Duodenal mucosa (tissue), 2 donors: Measurements from ENCODE around the gene EDAR.

Experiments used
- H3K27ac ChIP-seq: one replicate; pipeline ENCODE4 v1.7.0; 2013; ENCODE audit warnings: low read depth, low read length
- H3K27me3 ChIP-seq, 2 donors: one replicate each; pipeline ENCODE4 v1.7.0; 2013; ENCODE audit warnings: low read length in 2 of 2, control low read depth in 1 of 2; ENCODE audit not compliant: insufficient read depth in 2 of 2, control insufficient read depth in 1 of 2
- H3K36me3 ChIP-seq, 2 donors: one replicate each; pipeline ENCODE4 v1.7.0; 2013; ENCODE audit warnings: low read length in 2 of 2, control low read depth in 1 of 2; ENCODE audit not compliant: insufficient read depth in 2 of 2, control insufficient read depth in 1 of 2
- H3K4me1 ChIP-seq, 2 donors: one replicate each; pipeline ENCODE4 v1.7.0; 2013; ENCODE audit warnings: low read length in 2 of 2, control low read depth in 1 of 2; ENCODE audit not compliant: insufficient read depth in 2 of 2, control insufficient read depth in 1 of 2
- H3K4me3 ChIP-seq, 2 donors: one replicate each; pipeline ENCODE4 v1.7.0; 2013; ENCODE audit warnings: low read length in 2 of 2, low read depth in 1 of 2
- H3K9ac ChIP-seq, 2 donors: one replicate each; pipeline ENCODE4 v1.7.0; 2013; ENCODE audit warnings: low read length in 2 of 2, low read depth in 1 of 2
- H3K9me3 ChIP-seq, 2 donors: one replicate each; pipeline ENCODE4 v1.7.0; 2013; ENCODE audit warnings: low read length in 2 of 2, control low read depth in 1 of 2; ENCODE audit not compliant: control insufficient read depth in 1 of 2

EDAR gene

DNA sequence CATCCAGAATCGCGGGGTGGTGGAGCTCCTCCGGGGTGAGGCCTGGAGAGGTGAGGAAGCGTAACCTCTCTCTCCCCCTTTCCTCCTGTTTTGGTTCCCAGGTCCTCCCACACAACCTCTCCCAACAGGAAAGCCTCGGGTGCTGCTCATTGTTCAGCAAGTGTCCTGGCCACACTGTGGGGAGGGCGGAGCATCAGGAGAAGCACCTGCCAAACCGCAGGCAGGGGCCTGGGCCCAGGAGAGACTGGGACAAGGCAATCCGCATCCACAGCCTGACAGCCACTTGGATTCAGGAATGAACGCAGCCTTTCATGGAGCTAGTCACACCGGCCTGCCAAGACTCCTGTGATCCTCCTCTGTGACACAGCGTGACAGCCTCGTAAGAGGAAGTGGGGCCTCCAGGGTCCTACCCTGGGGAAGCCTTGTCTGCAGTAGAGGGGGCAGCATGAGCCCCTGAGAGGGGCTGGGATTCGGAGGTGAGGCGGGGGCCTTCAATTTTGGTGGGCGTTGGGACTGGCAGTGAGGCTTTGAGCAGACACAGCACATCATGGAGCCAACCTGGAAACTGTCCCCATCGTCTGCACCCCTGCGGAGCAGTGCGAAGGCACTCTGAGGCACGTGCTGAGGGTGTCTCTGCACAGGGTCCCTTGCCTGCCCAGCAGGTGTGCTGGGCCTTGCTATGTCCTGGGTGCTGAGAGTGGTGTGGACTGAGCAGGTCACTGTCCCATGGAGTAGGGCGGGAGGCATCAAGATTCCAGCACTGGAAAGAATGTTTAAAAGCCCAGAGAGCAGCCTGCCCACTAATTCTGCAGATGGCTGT lies 62.2 kb downstream of the EDAR start:
- H3K27me3 ChIP-seq = no peaks in the 10 kb centered on the region
- no peak overlapping the region for H3K4me3 ChIP-seq
- no peak overlapping the region for H3K27ac ChIP-seq
- no peaks in the 10 kb centered on the region for H3K36me3 ChIP-seq
- no peaks in the 10 kb centered on the region for H3K4me1 ChIP-seq
- H3K9me3 ChIP-seq = no peaks in the 10 kb centered on the region
- no peak overlapping the region for H3K9ac ChIP-seq

DNA sequence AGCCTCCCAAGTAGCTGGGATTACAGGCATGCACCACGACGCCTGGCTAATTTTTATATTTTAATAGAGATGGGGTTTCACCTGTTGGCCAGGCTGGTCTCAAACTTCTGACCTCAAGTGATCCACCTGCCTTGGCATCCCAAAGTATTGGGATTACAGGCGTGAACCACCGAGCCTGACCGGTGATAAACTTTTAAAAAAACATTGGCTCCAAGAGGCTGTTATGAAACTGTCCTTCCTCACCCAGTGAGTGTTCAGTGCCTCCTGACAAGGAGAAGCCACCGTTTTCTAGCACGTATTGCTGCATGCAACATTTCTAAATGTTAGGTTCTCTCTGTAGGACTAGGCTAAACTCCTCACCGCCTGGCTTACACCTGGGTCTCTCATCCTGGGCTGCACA lies 63.3 kb downstream of the EDAR start:
- Histone ChIP-seq H3K27ac (no peak overlapping the region), H3K9me3 (no peaks in the 10 kb centered on the region), H3K27me3 (no peaks in the 10 kb centered on the region), H3K9ac (no peak overlapping the region), H3K36me3 (no peaks in the 10 kb centered on the region), H3K4me1 (no peaks in the 10 kb centered on the region), H3K4me3 (no peak overlapping the region)

DNA sequence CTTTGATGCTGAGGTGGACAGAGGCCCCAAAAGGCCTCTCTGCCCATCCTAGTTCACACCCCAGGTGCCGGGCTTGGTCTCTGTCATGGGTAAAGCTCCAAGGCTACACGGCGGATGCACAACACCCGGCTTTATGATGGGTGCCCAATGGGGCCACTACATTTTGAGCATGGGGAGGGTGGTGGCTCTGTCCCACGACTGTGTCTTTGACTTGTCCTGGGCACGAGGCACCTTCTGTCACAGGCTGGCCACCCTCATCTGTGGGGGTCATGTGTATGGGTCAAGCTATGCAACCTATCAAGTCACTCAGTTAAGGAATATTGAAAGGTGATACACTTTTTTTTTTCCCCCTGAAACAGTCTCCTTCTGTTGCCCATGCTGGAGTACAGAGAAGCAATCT lies 63.7 kb downstream of the EDAR start:
- no peaks in the 10 kb centered on the region for H3K27me3 ChIP-seq
- no peaks in the 10 kb centered on the region for H3K36me3 ChIP-seq
- H3K27ac ChIP-seq = no peak overlapping the region
- no peak overlapping the region for H3K9ac ChIP-seq
- H3K4me1 ChIP-seq = no peaks in the 10 kb centered on the region
- no peaks in the 10 kb centered on the region for H3K9me3 ChIP-seq
- no peak overlapping the region for H3K4me3 ChIP-seq

DNA sequence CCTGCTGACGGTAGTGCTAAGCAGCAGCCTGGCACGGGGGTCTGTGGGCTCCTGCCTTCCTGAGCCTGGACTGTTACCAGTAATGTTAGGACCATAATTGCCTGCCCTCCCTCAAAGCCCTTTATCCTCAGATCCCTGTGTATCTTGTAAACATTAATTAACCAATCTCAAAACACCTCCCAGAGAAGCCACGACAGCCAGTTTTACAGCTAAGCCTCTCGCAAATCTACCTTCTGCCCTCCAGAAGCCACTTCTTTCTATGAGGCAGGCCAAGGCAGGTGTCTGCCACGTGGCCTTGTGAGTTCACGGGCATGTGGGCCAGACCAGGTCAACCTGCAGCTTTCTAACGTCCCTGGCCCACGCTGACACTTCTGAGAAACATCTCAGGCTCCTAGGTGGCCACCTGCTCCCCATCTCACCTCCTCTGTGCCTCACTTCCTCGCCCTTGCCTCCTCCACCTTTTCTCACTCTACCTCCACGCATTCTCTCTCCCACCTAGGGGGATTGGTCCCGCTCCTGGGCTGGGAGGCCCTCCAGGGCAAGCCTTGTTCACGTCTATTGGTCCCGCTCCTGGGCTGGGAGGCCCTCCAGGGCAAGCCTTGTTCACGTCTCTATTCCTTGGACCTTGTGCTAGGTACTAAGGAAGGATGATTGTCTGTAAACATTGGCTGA lies 64.3 kb downstream of the EDAR start:
- Histone ChIP-seq H3K4me3 (no peak overlapping the region), H3K9me3 (no peaks in the 10 kb centered on the region), H3K9ac (no peak overlapping the region), H3K27ac (no peak overlapping the region), H3K4me1 (no peaks in the 10 kb centered on the region), H3K36me3 (no peaks in the 10 kb centered on the region), H3K27me3 (no peaks in the 10 kb centered on the region)

DNA sequence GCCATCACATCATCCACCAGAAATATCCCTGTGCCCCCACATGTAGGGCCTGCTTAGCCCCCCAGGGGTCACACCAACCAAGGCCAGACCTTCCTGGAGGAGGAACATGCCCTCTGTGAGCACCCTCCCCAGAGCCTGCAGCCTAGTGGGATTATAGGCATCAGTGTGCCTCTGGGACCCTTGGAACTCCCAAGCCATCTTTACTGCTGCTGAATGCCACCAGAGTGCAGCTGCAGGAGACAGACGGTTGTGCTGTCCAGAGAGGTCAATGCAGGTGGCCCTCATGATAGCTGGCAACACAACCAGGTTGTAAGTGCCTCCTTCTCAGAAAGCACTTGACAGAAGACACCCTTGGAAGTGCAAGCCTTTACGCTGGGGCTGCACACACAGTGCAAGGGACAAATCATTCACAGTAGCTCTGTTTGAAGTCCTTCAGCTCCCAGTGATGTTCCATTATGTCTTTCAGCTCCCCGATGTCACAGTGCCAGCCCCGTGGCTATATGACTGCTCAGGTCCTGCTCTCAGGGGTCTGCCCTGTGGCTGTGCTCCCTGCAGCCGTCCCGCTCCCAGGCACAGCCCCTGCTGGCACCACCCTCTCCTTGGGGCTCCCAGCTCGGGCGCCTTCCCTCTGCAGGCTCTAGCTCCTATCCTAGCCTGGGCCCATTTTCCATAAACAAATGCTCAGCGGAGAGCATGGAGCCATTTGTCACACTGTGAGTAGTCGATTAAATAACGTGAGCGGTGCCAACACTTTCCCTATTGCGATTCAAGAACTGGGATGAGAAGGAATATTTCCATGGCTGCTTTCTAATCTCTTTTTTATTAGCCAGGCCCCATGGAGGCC lies 65.1 kb downstream of the EDAR start:
- Histone ChIP-seq H3K27me3 (no peaks in the 10 kb centered on the region), H3K4me1 (no peaks in the 10 kb centered on the region), H3K27ac (no peak overlapping the region), H3K9me3 (no peaks in the 10 kb centered on the region), H3K36me3 (no peaks in the 10 kb centered on the region), H3K9ac (no peak overlapping the region), H3K4me3 (no peak overlapping the region)

DNA sequence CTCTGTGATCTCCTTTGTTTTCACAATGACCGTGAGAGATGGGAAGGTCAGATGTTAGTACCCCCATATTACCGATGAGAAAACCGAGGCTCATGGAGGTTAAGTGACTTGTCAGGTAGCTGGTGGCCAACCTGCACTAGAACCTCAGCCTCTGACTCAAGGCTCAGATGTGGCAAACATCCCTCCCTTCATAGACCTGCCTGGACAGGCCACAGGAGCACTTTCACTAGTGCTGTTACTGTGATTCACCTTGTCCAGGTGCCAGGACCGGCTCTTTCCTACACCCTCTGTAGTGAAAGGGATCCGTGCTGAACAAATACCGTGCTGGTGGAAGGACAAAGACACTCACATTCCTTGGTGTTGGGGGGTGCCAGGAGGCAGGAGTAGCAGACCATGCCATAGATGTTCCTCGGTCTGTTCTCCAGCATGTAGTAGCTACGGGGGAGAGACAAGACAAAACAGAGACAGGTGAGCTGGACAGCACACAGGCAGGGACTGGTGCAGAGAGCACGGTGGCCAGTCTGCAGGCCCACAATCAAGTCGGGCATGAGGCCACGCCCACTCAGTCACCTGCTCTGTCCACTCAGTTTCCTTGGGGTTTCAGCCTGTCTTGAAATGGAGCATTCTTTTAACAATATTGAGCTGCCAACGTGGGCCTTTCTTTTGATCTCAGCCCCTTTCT lies 65.9 kb downstream of the EDAR start:
- Histone ChIP-seq H3K4me3 (no peak overlapping the region), H3K4me1 (peaks cover 0 to under 1% of the 10 kb centered on the region in 2 donors), H3K27me3 (no peaks in the 10 kb centered on the region), H3K36me3 (no peaks in the 10 kb centered on the region), H3K27ac (no peak overlapping the region), H3K9ac (no peak overlapping the region), H3K9me3 (no peaks in the 10 kb centered on the region)

DNA sequence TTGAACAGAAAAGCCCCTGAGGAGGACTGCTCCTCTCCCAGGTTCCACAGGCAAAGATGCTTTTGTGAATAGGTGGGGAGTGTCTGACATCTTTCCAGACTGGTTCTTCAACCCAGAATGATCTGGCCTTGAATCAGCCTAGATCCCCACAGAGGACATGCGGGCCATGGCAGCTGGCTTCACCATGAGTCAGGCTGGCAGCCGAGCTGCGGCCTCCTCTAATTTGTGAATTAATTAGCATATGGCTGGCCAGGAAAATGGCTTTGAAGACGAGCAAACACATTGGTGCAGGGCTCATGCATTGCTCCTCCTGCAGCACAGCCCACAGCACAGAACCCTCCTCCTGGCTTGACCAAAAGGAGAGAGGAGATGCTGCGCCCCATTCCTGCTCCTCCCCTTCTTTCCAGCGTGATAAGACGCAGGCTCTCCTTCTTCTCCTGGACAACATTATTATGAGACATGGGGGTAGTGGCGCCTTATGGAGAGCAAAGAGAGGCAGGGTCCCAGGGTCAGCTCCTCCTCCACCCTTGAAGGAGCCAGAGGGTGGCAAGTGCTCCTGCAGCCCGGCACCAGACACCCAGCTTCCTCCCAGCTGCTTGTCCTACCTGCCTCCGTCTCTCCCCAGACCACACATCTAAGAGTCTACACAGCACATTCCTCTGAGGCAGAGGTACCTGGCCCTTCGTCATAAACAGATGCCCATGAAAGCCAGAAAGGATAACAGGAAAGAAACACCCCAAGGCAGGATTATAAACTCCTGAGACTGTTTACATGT lies 66.7 kb downstream of the EDAR start:
- Histone ChIP-seq H3K36me3 (no peaks in the 10 kb centered on the region), H3K27me3 (no peaks in the 10 kb centered on the region), H3K9me3 (no peaks in the 10 kb centered on the region), H3K27ac (no peak overlapping the region), H3K9ac (no peak overlapping the region), H3K4me3 (no peak overlapping the region), H3K4me1 (peaks cover 5 to 8% of the 10 kb centered on the region in 2 donors)

DNA sequence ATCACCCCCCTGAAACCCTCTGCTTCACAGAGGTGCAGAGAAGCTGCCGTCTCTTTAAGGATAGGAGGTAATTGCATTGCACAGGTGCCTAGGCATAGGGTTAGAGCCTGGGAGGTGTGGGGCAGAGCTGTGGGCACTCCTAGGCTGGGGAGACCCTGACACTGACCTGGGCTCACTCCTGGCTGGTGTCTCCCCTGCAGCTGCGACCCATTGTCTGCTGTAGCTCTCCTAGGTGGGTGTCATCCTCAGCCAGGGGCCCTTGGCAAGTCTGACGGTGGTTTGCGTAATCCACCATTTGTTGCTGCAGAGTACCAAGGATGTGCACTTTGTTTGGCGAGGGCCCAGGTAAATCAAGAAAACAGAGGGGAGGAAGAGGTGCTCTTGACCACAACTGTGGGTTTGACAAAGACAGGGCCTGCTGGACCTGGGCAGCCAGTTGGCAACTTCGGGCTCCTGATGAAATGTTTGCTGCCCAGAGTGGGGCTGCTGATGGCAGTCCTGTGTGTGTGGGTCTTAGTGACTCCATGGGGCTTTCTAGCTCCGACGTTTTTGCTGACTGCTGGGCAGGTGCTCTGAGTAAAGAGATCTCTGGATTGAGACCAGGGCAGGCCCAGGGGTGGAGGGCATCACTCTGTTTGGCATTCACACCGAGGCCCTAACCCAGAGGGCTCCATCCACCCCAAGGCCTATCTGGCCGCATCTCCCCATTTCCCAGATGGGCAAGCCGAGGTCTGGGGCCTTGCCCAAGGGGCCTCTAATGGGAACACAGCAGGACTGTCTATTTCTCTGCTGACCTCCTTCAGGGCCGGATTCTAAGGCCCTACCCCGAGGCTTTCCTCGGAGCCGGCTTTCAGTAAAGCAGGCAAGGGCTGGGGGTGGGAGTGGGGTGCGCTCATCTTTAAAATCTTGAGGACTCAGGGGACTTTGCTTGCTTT lies 67.7 kb downstream of the EDAR start:
- H3K27me3 ChIP-seq = no peaks in the 10 kb centered on the region
- peaks cover 6 to 9% of the 10 kb centered on the region in 2 donors for H3K4me1 ChIP-seq
- no peaks in the 10 kb centered on the region for H3K36me3 ChIP-seq
- H3K4me3 ChIP-seq = no peak overlapping the region
- no peak overlapping the region for H3K27ac ChIP-seq
- no peaks in the 10 kb centered on the region for H3K9me3 ChIP-seq
- H3K9ac ChIP-seq = no peak overlapping the region

DNA sequence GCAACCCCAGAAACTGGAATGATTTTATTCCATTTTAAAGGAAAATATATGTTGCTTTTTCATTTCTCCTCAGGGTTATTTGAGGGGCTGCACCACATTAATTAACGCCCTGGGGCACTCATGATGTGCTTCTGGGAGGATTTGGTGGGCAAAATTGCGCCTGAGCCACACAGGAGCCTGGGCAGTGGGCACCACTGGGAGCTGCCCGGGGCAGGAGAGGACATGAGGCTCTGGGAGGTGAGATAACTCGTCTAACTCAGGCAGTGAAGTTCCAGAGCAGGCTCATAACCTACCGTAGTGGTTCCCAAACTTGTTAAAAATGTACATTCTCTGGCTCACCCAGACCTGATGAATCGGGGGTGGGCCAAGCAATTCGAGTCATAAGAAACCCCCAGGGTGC lies 68.3 kb downstream of the EDAR start:
- Histone ChIP-seq H3K27me3 (no peaks in the 10 kb centered on the region), H3K36me3 (no peaks in the 10 kb centered on the region), H3K4me1 (peaks cover 6 to 9% of the 10 kb centered on the region in 2 donors), H3K27ac (no peak overlapping the region), H3K4me3 (no peak overlapping the region), H3K9me3 (no peaks in the 10 kb centered on the region), H3K9ac (no peak overlapping the region)
